Raji (cell line): ENCODE results near the gene RCBTB2.
A peak's percentile ranks its signal among the peaks of the same experiment; 100 is the strongest.

Source experiments
- POLR2A ChIP-seq: IDR thresholded peaks from 2 replicates; pipeline ENCODE4 v1.6.1; 2011; ENCODE audit warnings: low read depth, low read length, control low read depth; ENCODE audit not compliant: insufficient read depth

Gene RCBTB2

DNA sequence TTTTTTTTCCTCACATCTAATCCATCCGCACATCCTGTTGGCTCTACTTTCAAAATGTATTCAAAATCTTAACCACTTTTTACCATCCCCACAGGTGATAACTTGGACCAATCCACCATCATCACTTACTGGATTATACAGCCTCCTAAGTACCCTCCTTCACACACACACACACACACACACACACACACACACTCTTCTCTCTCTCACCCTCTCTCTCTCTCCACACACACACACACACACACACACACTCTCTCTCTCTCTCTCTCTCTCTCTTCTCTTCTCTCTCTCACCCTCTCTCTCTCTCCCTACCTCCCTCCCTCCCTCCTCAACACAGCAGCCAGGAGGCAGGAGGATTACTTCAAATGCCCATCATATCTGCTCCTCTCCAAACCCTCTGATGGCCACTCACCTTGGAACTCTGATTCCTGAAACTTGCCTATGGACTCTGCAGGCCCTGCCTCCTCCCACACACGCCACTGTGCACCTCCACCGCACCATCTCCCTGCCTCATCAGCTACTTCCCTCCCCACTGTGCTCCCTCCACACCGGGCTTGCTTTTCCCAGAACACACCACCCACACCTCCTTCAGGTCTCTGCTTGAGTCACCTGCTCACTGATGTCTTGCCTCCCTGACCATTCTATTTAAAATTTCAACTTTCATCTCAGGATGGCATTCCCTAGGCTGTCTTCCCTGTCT, 39.7 kb downstream of the RCBTB2 start:
- TF ChIP-seq POLR2A, result no peak

DNA sequence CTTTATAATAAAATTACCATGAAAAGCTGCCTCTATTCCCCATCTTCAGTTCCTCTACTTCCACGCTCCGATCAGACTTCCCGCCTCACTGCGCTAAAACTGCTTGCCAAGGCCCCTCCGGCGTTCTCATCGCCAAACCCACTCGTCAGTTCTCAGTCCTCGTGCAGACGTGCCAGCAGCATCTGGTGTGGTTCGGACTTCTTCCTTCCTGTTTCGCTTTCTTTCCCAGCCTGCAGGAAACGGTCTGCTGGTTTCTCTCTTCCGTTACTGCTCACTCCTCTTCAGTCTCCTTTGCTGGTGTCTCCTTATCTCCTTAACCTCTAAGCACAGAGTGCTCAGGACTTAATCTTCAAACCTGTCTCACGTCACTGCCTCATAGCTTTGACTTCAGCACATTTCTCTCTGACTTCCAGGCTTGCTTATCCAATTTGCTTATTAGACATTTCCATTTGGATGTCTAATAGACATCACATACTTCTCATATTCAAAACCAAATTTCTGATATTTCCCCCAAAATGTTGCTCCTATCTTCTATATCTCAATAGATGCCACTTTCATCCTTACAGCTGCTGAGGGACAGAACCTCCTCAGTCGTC, 40.3 kb downstream of the RCBTB2 start:
- TF ChIP-seq POLR2A, result peak; percentile 27; the same call in 1 of the 2 replicates

DNA sequence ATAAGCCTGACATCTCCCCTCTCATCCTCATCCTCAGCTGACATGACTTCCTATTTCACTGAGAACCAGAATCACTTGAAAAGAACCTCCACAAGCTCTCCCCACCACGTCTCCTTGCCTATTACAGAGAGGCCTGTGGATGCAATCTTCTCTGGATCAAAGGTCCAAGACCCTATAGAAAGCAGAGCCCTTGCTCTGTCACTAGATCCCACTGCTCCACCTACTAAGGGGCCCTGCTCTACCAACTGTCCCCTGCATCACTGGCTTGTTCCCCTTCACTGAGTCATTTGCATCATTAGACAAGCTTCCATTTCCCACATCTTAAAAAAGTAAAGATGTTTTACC, 40.8 kb downstream of the RCBTB2 start:
- TF ChIP-seq POLR2A, result no peak

DNA sequence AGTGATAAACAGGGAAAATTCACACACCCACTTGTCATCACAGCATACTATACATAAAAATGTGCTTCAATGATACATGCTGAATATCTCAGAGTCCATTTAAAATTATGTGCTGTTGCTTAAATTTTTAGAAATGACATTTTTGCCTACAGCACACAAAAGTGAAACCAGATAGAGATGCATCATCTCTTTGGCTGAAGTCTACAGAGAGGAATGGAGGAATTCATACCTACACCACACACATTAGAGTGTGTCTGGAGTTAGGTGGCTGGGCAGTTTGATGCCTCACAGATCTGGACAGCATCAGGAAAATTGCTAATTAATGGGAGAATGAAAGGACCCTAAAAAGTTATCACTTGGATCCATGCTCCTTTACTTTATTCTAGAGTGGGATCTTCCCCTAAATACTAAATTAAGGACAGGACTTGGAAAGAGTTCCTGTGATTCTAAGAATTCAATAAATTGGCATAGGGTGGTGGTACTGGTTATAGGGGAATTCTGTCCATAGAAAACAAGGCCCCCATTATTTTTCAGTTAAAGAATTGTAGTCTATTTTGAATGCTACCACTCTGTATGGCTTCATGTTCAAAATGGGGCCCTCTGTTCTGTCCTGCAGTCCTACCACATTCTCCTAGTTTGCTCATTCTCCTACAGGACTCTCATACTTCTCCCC, 41.3 kb downstream of the RCBTB2 start:
- TF ChIP-seq POLR2A, result no peak

DNA sequence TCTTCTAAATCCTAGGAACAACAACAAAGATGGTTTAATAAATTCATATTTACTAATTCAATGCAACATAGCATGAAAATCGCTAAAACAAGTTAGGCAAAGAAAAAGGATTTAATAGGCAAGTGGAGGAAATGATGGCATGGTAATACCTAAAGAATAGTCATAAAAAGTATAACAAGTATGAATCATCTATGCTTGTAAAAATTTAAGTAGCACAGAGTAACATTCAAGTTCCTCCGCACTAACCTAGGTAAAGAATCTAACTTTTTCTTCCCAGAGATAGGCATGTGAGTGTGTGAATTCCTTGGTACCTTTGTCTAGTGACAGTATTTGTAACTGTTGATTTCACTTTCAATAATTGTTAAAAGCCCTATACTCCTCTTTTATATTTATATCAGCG, 42.6 kb downstream of the RCBTB2 start:
- TF ChIP-seq POLR2A, result no peak

DNA sequence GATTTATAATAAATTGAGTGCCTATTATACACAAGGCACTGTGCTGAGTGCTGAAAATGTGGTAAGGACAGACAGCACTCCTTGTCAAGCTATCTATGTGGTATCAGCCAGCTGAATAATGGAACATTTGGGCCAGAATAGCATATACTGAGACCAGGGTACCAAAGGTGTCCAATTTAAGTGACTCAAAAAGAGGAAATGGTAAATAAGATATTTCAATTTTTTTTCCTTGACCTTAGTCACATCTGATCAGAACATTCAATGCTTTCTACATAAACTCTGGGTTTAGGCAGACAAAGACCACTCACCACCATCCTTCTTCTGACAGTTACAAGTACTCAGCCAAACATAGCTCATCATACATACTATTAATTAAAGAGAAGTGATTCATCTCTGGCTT, 43.2 kb downstream of the RCBTB2 start:
- TF ChIP-seq POLR2A, result no peak

DNA sequence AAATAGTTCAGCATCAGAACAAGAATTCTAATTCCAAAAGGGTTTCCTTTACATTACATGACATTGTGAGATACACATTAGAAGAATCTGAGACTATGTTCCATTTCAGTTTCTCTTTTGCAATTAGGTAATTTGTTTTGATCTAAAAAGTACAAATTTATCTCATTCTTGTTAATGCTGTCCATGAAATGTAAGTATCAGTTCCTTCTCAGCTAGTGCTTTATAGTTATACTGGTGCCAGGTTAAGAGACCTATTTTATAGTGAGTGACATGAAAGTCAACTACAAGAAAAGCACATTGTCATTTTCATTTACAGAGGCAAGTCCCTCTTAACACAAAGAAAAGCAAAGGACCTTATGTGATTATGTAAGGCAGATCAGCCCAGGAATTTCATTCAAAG, 43.9 kb downstream of the RCBTB2 start:
- no peak for TF ChIP-seq POLR2A

DNA sequence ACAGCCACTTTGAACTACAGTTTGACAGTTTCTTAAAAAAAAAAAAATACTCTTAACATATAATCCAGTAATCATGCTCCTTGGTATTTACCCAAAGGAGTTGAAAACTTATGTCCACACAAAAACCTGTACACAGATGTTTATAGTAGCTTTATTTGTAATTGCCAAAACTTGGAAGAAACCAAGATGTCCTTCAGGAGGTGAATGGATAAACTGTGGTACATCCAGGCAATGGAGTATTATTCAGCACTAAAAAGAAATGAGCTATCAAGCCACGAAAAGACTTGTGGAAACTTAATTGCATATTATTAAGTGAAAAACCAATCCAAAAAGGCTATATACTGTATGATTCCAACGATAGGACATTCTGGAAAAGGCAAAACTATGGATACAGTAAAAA, 44.9 kb downstream of the RCBTB2 start:
- no peak for TF ChIP-seq POLR2A

DNA sequence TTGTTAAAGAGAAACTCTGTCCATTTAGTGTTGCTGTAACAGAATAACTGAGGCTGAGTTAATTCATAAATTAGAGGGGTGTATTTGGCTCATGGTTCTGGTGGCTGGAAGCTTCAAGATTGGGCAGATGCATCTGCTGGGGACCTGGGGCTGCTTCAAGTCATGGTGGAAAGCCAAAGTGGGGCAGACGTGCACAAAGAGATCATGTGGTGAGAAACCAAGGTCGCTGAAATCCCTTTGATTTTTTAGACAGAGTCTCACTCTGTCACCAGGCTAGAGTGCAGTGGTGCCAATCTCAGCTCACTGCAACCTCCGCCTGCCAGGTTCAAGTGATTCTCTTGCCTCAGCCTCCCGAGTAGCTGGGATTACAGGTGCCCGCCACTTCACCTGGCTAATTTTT, 46.0 kb downstream of the RCBTB2 start:
- no peak for TF ChIP-seq POLR2A

DNA sequence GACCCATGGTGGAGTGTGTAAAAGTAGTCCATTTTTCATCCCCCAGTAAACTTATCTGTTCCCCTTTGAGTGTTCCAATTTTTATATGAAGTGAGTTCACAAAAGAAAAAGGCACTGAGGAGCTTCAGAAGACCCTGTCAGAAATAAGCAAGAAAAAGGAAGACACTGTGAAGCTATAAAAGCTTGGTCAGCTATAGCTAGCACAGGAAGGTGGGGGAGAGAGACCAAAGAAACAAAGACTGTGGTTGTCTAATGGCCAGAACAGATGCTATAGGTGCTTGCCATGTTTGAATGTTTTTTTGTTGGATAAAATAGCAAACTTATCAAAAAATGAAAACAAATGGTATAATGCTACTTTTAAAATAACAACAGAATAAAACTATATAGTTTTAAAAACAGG, 46.5 kb downstream of the RCBTB2 start:
- TF ChIP-seq POLR2A, result no peak

DNA sequence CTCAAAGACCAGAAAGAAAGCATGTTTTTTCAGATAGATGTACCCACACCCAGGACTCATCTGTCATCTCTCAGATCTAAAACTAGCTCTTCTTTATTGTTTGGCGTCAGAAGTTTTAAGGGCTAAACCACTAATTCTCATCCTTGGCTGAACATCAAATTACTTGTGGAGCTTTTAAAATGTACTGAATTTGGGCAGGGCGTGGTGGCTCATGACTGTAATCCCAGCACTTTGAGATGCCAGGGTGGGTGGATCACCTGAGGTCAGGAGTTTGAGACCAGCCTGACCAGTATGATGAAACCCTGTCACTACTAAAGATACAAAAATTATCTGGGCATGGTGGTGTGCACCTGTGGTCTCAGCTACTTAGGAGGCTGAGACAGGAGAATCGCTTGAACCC, 47.4 kb downstream of the RCBTB2 start:
- no peak for TF ChIP-seq POLR2A

DNA sequence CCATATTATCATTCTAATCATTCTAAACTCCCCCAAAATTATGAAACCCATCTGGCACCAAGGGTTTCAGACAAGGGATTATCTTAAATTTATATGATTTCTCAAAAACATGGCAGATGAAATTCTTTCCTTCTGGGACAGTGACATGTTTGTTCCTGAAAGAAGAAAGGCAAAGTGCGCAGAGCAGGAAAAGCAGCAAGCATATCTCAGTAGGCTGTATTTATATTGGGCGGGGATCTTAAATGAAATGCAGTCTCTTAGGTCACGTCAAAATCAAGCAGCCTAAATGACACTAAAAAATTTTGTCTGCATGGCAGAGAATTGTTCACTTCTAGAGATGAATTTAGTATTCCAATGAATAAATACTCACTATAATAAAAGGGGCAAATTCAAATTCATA, 49.3 kb downstream of the RCBTB2 start:
- TF ChIP-seq POLR2A, result no peak

DNA sequence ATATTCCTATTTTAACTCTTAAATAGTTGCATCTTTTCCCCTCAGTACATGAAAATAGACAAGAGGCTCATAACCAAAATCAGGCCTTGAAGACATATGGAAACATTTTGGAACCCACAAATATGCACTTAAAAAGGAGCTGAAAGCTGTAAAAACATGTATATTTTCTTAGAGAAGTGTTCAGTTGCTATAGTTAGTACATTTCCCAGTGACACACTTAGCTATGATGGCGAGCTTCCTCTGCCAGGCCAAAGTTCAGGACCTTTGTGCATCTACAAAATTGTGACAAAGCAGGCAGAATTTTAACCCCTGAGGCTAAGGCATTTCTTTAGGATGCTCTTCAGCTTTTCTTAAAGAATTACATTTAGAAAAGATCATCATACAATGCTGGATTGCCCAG, 54.5 kb downstream of the RCBTB2 start:
- TF ChIP-seq POLR2A, result no peak

DNA sequence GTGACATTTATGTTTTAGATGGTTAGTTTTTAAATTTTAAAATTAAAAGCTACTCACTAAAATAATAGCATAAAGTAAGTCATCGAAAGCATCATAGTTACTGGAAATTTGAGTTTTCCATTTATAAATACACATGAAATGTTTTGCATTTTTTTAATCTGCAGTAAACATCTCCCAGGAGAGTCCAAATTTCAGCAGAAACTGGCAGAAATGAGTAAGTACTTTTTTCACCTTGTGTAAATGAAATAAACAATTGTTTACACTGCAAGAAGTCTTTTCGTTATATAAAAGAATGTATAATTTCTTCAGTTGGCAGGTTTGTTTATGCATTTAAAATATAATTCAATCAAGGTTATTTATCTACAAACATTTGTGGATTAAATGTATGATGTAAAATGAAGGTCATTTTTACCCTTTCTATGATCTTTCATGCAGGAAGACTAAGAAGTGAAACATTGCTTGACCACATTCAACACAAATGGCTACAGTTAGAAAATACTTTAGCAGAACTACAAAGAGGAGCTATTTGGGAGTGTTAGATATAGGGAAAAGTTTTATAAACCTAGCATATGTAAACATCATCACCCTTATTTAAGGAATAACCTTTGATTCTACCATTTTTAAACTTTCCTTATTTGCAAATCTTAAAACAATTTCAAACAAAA, 55.6 kb downstream of the RCBTB2 start:
- no peak for TF ChIP-seq POLR2A

DNA sequence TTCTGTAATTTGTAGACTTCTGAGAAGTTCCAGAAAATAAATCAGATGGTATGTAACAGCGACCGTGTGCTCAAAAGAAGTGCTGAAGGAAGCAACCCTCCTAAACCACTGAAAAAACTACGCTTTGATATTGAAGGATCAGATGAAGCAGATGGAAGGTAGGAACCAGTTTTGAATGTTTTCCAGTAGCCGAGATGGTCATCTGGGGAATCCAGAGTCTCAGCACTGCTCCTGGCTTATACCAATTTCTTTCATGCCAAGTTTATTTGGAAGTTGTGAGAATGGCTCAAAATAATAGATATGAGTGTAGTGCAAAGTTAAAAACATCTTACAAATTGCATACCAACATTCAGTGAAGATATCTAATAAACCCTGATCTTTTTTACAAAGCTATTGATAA, 56.2 kb downstream of the RCBTB2 start:
- TF ChIP-seq POLR2A, result no peak

DNA sequence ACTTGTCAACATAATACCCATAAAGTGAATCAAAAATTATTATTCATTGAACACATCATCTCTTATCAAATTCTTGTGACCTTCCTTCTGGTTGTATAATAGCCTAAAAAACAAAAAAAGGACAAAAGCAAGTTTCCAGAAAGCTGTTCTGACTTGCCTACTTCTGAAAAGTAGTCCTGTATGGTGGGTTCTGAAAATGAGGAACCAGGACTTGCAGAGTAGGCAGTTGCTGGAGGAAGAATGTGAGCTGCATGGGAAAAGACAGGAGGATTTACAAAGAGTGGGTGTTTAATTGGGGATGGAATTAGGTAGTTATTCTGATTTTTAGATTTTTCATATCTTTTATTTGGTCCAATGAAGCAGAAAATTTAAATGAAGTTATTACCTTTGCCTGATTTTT, 56.7 kb downstream of the RCBTB2 start:
- no peak for TF ChIP-seq POLR2A

DNA sequence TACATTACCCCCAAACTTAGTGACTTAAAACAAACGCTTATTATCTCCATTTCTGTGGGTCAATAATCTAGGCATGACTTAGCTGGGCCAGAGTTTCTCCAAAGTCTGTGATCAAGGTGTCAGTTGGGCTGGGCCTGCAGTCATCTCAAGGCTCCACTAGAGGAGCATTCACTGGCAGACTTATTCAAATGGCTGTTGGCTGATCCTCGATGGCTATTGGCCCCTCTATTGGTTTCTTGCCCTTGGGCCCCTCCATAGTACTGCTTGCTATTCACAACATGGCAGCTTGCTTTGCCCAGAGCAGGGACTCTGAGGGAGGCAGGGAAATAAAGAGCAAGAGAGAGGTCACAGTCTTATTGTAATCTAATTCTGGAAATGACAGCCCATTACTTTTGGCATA, 57.6 kb downstream of the RCBTB2 start:
- no peak for TF ChIP-seq POLR2A
